ENCODE measurements around the gene ESRRA. TPM values are rescaled to one million over a fixed set of nuclear protein-coding genes. Genes with fewer than 3 reads are reported as not detected.

ESRRA gene
- polyA plus RNA-seq, 2 of the 4 experiments (the other 2 are of a cell fraction) = 15.2 to 35.5 TPM

DNA sequence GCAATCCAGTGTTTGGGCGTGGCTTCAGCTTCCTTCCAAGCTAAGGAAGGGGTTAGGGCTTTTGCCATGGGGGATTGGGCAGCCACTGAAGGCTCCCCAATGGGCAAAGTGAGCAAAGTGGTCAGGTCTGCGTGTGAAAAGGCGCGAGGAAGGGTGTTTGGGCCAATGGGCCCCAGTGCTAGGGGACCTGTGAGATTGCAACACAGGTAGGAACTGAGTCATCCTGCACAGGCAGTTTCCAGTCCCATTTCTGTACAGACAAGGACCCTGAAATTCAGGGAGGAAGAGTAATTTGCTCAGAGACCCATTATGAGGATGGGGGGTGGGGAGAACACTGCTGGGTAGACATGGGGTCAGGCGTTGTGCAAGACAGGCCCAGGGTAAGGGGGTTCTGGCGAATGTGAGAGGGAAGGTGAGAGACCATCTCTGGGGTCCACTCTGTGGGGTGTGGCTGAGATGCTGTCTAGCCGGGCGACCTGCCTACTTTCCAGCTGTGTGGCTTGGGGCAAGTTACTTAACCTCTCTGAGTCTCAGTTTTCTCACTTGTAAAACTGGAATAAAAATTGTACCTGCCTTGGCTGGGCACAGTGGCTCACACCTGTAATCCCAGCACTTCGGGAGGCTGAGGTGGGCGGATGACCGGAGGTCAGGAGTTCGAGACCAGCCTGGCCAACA lies 42.0 kb downstream of the ESRRA start:
- H3K4me2 ChIP-seq = no peak overlapping the region
- FAIRE-seq (no peak), ATAC-seq (no peak), DNase-seq (ENCODE audit: low read depth in 1 of 2, low spot score in 1 of 2) (no peak)
- 88% methylated on average over 12 of the region's 12 CpGs for WGBS (ENCODE audit: missing lambda C conversion rate)
- no peak overlapping the region for H3K4me3 ChIP-seq
- H3K27ac ChIP-seq = peak overlapping the region in 1 of 2 experiments; percentile 74; a peak in 3 of 6 replicates
- ChIA-PET CTCF (interaction anchor here (1.0 to 33.9 kb wide), 6 partner anchors 7 to 37 kb away, joined by 3 to 996 read pairs (median 153); partner anchors contain the start of genes CATSPERZ, ESRRA, PRDX5 and TRMT112), POLR2A (interaction anchor here (1.6 kb wide), 1 partner anchor 30 kb away, joined by 4 read pairs; the partner anchor contains the start of genes PRDX5 and TRMT112)
- H3K9me3 ChIP-seq = no peaks in the 10 kb centered on the region
- TF ChIP-seq CEBPB (IDR thresholded peaks at IDR 0.05) (peak; percentile 53 to 60; a peak in 2 of 4 replicates), CHD4 (IDR thresholded peaks at IDR 0.05; ENCODE audit: borderline replicate concordance) (0 out of 2 replicates have a peak, but pooled peaks have one; percentile 35), FOSL2 (IDR thresholded peaks at IDR 0.05) (no peak), FOSL2 (CRISPR knock-in tag; IDR thresholded peaks at IDR 0.05) (peak; percentile 24; the same call in 1 of the 2 replicates), HOXB13 (CRISPR knock-in tag; IDR thresholded peaks at IDR 0.05; ENCODE audit: low read depth) (no peak), RNF2 (IDR thresholded peaks at IDR 0.05; ENCODE audit: borderline replicate concordance, low read depth) (no peak), RFX5 (IDR thresholded peaks at IDR 0.05) (no peak), HOXA7 (CRISPR knock-in tag; IDR thresholded peaks at IDR 0.05) (no peak), MAFK (IDR thresholded peaks at IDR 0.05; ENCODE audit: partially characterized antibody) (no peak), FOXS1 (CRISPR knock-in tag; IDR thresholded peaks at IDR 0.05) (no peak), ZFP36 (IDR thresholded peaks at IDR 0.05; ENCODE audit: borderline replicate concordance, partially characterized antibody) (peak; percentile 54), NR3C1 (IDR thresholded peaks at IDR 0.05) (no peak)
- TF ChIP-seq, protein P1, sequence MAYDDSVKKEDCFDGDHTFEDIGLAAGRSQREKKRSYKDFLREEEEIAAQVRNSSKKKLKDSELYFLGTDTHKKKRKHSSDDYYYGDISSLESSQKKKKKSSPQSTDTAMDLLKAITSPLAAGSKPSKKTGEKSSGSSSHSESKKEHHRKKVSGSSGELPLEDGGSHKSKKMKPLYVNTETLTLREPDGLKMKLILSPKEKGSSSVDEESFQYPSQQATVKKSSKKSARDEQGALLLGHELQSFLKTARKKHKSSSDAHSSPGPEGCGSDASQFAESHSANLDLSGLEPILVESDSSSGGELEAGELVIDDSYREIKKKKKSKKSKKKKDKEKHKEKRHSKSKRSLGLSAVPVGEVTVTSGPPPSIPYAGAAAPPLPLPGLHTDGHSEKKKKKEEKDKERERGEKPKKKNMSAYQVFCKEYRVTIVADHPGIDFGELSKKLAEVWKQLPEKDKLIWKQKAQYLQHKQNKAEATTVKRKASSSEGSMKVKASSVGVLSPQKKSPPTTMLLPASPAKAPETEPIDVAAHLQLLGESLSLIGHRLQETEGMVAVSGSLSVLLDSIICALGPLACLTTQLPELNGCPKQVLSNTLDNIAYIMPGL (CRISPR knock-in tag; IDR thresholded peaks at IDR 0.05; ENCODE audit: borderline replicate concordance) = no peak
- TF ChIP-seq, protein P2, sequence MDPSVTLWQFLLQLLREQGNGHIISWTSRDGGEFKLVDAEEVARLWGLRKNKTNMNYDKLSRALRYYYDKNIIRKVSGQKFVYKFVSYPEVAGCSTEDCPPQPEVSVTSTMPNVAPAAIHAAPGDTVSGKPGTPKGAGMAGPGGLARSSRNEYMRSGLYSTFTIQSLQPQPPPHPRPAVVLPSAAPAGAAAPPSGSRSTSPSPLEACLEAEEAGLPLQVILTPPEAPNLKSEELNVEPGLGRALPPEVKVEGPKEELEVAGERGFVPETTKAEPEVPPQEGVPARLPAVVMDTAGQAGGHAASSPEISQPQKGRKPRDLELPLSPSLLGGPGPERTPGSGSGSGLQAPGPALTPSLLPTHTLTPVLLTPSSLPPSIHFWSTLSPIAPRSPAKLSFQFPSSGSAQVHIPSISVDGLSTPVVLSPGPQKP (IDR thresholded peaks at IDR 0.05; ENCODE audit: low read depth, low read length) = no peak
- H3K4me1 ChIP-seq = peaks cover 16% of the 10 kb centered on the region

DNA sequence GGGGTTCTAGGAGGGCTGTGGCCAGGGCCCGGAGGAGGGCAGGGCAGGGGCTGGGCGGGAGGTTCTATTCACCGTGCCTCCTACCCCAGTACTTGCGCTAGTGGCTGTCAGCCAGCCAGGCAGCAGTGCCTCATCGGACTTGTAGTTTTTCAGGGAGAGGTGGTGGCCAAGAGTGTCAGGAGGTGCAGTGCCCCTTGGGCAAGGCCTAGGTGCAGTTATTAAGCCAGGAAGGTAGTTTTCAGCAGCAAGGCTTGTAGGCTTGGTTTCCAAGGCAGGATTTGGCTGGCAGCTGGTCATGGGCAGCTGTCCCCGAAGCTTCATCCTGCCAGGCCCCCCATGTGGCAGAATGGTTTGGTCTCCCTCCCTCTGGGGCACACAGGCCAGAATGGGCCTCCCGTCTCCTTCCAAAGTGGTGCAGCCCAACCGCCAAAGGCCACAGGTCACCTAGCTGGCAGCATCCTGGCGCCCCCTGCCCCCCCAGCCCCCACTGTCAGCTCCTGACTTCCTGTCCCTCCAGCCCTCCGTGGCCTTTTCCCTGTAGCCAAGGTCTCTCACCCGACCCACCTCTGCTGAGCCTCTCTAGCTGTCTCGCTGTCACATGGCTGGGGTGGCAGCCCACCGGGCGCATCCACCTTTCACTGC lies 43.2 kb downstream of the ESRRA start:
- WGBS (ENCODE audit: missing lambda C conversion rate) = 85% methylated on average over 11 of the region's 14 CpGs
- ChIA-PET POLR2A (interaction anchor here (1.6 kb wide), 1 partner anchor 31 kb away, joined by 4 read pairs; the partner anchor contains the start of genes PRDX5 and TRMT112), CTCF (interaction anchor here (0.6 to 33.9 kb wide), 5 partner anchors 8 to 38 kb away, joined by 3 to 996 read pairs (median 5); partner anchors contain the start of genes CATSPERZ, ESRRA, PRDX5 and TRMT112)
- TF ChIP-seq FOSL2 (IDR thresholded peaks at IDR 0.05) (no peak), FOSL2 (CRISPR knock-in tag; IDR thresholded peaks at IDR 0.05) (no peak), TP53 (CRISPR knock-in tag; IDR thresholded peaks at IDR 0.05) (no peak), HEYL (CRISPR knock-in tag; IDR thresholded peaks at IDR 0.05) (no peak), SMC3 (IDR thresholded peaks at IDR 0.05) (no peak), FOXS1 (CRISPR knock-in tag; IDR thresholded peaks at IDR 0.05) (no peak), NR3C1 (IDR thresholded peaks at IDR 0.05) (no peak), RCOR1 (IDR thresholded peaks at IDR 0.05; ENCODE audit: low read depth, low read length) (no peak), MAFK (IDR thresholded peaks at IDR 0.05; ENCODE audit: partially characterized antibody) (no peak), NPAS2 (CRISPR knock-in tag; IDR thresholded peaks at IDR 0.05; ENCODE audit: borderline replicate concordance) (no peak), JUNB (IDR thresholded peaks at IDR 0.05) (no peak), MAZ (IDR thresholded peaks at IDR 0.05; ENCODE audit: borderline replicate concordance, low read depth, low read length) (no peak)
- TF ChIP-seq, protein P1 (CRISPR knock-in tag; IDR thresholded peaks at IDR 0.05; ENCODE audit: borderline replicate concordance) = no peak
- TF ChIP-seq, protein P3, sequence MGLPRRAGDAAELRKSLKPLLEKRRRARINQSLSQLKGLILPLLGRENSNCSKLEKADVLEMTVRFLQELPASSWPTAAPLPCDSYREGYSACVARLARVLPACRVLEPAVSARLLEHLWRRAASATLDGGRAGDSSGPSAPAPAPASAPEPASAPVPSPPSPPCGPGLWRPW (IDR thresholded peaks at IDR 0.05) = no peak
- TF ChIP-seq, protein P4, sequence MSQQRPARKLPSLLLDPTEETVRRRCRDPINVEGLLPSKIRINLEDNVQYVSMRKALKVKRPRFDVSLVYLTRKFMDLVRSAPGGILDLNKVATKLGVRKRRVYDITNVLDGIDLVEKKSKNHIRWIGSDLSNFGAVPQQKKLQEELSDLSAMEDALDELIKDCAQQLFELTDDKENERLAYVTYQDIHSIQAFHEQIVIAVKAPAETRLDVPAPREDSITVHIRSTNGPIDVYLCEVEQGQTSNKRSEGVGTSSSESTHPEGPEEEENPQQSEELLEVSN (IDR thresholded peaks at IDR 0.05; ENCODE audit: borderline replicate concordance, low read depth) = no peak
- DNase-seq (ENCODE audit: low read depth in 1 of 2, low spot score in 1 of 2) (no peak), FAIRE-seq (no peak), ATAC-seq (no peak)
- Histone ChIP-seq H3K4me1 (peaks cover 8% of the 10 kb centered on the region; the same call in 2 of the 3 replicates), H3K4me3 (no peak overlapping the region), H3K9me3 (no peaks in the 10 kb centered on the region), H3K27ac (peak overlapping the region in 1 of 2 experiments; percentile 38; a peak in 3 of 6 replicates), H3K4me2 (no peak overlapping the region)

Data from A549 (cell line).